GM21576 (cell line): ENCODE measurements around the gene CNNM1.

Source experiments
- ATAC-seq: cut with Tn5 transposase; IDR thresholded peaks from one replicate; pipeline ENCODE4 v1.9.1; 2021; ENCODE audit warnings: mild to moderate bottlenecking, moderate library complexity; ENCODE audit not compliant: unreplicated experiment

The CNNM1 gene

GRCh38 chr10:99370993-99371392 is 41.8 kb downstream of the CNNM1 start:
- peak; percentile 93 for ATAC-seq

GRCh38 chr10:99372546-99373271 is 43.6 kb downstream of the CNNM1 start:
- no peak for ATAC-seq

DNA sequence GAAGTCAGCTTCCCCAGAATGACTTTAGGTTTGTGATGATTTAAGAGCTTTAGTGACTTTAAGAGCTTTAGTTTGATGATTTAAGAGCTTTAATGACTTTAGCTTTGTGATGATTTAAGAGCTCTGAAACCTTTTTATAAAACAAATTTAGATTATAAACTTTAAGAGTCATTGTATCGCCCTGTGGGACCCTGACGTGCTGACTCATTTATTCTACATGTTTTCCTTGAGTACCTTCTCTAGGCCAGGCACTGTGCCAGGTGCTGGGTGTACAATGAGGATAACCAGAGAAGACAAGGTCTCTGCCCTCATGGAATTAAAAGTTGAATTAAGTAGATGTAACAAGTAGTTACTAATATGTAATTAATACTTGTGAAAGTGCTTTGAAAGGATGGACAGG is 45.4 kb downstream of the CNNM1 start:
- no peak for ATAC-seq

DNA sequence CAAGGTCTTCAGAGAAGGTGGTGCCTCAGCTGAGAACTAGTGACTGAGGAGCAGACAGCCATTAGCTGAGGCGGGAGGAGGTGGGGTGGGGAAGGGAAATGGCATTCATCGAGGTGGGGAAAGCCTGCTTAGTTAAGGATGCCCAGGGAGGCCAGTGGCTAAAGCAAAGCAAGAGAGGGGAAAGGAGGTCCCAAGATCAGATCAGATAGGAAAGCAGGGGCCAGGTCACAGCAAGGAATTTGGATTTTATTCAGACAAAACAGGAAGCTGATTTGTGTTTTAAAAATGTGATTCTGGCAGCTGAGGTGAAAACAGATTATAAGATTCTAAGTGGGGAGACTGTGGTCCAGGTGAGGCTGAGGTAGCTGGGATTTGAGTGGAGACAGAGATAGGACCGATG is 45.8 kb downstream of the CNNM1 start:
- no peak for ATAC-seq

- no peak for ATAC-seq
Measured at GRCh38 chr10:99375426-99375825, 46.3 kb downstream of the CNNM1 start.

DNA sequence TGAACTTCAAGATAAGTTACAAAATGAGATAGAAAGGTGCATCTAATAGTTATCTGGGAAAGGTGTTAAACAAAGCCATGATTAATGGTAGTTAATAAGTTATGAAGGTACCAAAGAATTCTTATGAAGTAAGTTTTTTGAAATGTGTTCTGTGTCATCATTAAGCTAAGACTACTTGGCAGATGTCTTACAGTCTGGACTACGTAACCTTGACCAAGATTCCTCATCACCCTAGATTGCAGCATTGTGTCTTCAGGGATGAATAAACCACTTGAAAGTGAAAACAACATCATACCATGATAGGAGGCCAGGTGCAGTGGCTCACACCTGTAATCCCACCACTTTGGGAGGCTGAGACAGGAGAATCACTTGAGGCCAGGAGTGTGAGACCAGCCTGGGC is 53.0 kb downstream of the CNNM1 start:
- ATAC-seq: no peak

GRCh38 chr10:99387071-99387470 is 57.9 kb downstream of the CNNM1 start:
- no peak for ATAC-seq

GRCh38 chr10:99387541-99387940 is 58.4 kb downstream of the CNNM1 start:
- no peak for ATAC-seq

DNA sequence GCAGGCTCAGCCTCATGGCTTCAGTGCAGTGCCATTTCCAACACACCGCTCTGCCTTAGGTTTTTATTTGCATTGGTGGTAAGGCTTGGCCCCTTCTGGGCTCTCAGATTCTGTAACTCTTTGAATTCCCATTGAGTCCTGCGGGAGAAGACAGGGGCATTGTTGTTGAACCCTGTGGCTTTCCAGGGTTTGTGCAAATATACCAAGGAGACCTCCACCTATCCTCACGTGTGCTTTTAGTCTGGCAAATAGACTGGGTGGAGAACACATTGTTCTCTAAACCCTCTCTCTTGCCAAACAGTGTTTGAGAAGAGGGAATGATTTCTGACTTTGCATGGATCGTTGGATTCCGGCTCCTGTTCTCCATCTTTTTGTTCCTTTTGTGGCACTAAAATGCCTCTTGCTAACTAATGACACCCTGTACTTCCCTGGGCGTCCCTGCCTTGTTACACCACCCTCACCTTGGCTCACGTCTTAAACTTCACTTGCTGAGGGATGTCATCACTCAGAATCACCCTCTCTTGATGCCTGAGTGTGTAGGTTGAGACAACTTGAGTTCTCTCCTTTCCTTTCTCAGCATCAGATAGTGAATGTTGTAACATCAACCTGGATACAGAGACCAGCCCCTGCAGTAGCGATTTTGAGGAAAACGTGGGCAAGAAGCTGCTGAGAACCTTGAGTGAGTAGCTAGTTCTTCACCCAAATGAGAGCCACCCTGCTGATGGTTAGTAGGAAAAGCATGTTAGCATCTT is 60.7 kb downstream of the CNNM1 start:
- ATAC-seq: no peak

GRCh38 chr10:99391346-99391745 is 62.2 kb downstream of the CNNM1 start:
- ATAC-seq: no peak

DNA sequence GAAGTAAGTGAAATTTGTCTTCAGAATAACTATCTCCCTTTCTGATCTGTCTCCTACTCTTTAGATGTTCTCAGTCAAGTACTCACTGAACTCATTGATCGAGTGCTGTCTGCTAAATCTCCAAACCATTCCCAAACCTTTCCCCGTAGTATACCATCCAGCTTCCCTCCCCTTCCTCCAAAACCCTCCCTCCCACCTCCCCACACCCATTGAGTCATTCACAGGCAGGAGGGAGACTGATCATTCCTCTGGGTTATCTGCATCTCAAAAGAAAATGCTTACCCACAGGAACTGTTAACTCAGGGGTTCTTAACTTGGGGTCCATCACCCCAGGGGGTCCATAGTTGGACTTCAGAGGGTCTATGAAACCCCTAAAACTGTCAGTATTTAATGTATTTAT is 63.9 kb downstream of the CNNM1 start:
- ATAC-seq: no peak

- no peak for ATAC-seq
Measured at GRCh38 chr10:99393683-99394082, 64.5 kb downstream of the CNNM1 start.

DNA sequence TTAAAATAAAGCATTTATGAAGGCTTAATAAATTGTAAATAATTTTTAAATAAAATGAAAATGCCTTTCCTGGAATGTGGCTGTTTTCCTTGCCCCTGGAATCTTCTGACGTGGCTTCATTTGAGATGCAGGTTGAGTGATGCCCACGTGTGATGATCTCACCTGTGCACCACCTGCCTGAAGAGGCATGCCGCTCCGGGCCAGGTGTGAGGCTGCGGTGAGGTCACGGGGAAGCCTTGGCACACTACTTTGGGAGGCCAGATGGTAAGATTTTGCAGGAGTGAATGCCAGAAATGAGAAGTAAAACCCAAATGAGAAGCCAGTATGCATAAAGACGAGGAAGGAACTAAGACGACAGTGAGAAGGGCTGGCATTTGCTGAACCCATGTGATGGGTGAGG is 65.1 kb downstream of the CNNM1 start:
- no peak for ATAC-seq

- ATAC-seq: no peak
Measured at GRCh38 chr10:99394761-99395386, 65.7 kb downstream of the CNNM1 start.

DNA sequence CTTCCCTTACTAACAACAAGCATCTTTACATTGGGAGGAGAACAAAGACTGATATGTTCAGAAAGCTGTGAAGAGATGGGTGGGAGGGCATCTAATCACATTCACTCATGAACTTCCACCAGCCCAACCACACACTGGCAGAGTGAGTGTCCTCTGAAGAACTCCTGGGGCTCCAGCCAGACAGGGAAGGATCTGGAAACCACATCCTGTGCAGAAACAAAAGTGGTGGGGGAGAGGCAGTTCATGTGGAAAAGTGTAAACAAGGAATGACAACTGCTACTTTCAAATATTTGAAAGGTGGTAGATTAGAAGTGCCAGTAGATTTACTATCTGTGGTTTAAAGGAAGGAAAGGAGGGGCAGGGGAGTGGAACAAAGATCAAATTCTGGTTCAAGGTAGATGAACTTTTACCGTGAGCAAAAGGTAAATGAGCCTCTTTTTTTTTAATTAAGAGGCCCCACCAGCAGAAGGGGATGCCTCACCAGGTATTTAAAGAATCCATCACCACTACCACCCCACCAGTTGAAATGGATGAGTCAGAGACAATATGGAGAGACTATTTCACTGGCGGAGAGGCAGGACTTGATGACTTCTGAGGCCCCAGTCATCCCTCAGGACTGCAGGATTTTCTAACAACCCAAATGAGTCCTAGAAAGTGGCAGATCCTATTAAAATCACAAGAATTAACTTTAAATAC is 66.7 kb downstream of the CNNM1 start:
- no peak for ATAC-seq

- no peak for ATAC-seq
Measured at GRCh38 chr10:99396471-99396870, 67.3 kb downstream of the CNNM1 start.

DNA sequence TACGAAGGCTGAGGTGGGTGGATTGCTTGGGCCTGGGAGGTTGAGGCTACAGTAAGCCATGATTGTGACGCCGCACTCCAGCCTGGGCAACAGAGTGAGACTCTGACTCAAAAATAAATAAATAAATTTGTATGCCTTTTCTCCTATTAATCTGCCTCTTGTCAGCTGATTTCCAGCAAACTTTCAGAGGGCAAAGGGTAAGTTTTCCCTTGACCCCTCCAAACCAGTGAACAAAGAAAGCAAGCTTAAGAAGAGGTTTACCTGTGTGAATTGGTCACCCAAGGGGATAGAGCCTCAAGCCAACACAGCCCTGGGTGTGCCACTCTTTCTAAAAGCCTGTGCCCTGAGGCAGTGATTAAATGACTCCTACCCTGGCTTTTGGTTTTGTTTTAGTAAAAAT is 70.5 kb downstream of the CNNM1 start:
- ATAC-seq: no peak

- ATAC-seq: no peak
Measured at GRCh38 chr10:99403674-99404073, 74.5 kb downstream of the CNNM1 start.

GRCh38 chr10:99406149-99406548 is 77.0 kb downstream of the CNNM1 start:
- ATAC-seq: no peak

GRCh38 chr10:99410146-99410545 is 81.0 kb downstream of the CNNM1 start:
- ATAC-seq: no peak

GRCh38 chr10:99410876-99411275 is 81.7 kb downstream of the CNNM1 start:
- ATAC-seq: no peak
